ENCODE data around the gene ZMYND15. TPM values are rescaled to one million over a fixed set of nuclear protein-coding genes. Genes with fewer than 3 reads are reported as not detected.
A peak's percentile ranks its signal among the peaks of the same experiment; 100 is the strongest.
"Not testable (repeated sequence)": the region's sequence is repeated elsewhere in the genome, so short reads cannot be mapped to it uniquely, and the experiment has no call there.

ZMYND15 gene
- total RNA-seq, 2 donors from 2014 or later: 0.31 TPM; not detected in 1

DNA sequence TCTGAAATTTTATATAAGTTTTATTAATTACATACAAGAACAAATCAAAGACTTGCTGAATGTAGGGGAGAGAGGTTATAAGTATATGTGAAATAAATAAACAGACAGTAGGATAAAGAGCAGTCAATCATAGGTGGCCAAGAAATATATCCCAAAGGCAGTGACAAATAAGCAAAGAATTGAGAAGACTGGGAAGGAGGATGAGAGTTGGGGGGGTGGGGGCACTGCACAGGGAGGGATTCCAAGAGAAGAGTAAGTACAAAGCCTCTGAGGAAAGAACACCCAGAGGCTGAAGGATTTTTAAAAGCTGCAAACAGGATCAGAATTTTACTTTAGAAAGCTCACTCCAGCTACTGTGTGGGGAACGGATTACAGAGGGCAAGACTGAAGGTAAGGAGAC, 38.5 kb upstream of the ZMYND15 start:
- H3K4me3 ChIP-seq: no peak overlapping the region
- no peak overlapping the region for H3K27ac ChIP-seq
- no peaks in the 10 kb centered on the region for H3K9me3 ChIP-seq
- no peaks in the 10 kb centered on the region for H3K36me3 ChIP-seq
- TF ChIP-seq, protein P1, sequence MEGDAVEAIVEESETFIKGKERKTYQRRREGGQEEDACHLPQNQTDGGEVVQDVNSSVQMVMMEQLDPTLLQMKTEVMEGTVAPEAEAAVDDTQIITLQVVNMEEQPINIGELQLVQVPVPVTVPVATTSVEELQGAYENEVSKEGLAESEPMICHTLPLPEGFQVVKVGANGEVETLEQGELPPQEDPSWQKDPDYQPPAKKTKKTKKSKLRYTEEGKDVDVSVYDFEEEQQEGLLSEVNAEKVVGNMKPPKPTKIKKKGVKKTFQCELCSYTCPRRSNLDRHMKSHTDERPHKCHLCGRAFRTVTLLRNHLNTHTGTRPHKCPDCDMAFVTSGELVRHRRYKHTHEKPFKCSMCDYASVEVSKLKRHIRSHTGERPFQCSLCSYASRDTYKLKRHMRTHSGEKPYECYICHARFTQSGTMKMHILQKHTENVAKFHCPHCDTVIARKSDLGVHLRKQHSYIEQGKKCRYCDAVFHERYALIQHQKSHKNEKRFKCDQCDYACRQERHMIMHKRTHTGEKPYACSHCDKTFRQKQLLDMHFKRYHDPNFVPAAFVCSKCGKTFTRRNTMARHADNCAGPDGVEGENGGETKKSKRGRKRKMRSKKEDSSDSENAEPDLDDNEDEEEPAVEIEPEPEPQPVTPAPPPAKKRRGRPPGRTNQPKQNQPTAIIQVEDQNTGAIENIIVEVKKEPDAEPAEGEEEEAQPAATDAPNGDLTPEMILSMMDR (IDR thresholded peaks at IDR 0.05): no peak
- no peak for DNase-seq (ENCODE audit: low spot score)
- H3K4me1 ChIP-seq: peaks cover 0 to 11% of the 10 kb centered on the region in 2 donors
- H3K27me3 ChIP-seq: no peaks in the 10 kb centered on the region

DNA sequence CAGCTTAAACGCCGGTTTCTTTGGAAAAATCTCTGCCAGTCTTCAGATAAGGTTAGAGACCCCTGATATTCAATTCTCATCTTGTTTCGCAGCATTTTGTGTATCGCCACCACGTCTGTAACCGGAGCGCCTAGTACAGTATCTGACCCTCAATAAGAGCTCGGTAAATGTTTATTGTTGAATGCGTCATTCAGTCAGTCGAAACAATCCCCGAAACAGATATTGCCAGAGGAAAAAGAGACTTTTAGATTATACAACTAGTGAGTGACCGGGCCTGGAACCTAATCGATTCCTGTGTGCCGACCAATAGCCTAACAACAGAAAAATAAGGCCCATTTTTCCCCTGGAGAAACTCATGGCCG, 36.3 kb upstream of the ZMYND15 start:
- Histone ChIP-seq H3K4me1 (peaks cover 0 to 11% of the 10 kb centered on the region in 2 donors), H3K36me3 (no peaks in the 10 kb centered on the region), H3K27me3 (no peaks in the 10 kb centered on the region), H3K27ac (peak overlapping the region; percentile 81 to 83), H3K9me3 (no peaks in the 10 kb centered on the region), H3K4me3 (peak overlapping the region; percentile 90 to 96)
- TF ChIP-seq, protein P1 (IDR thresholded peaks at IDR 0.05): no peak
- no peak for DNase-seq (ENCODE audit: low spot score)

DNA sequence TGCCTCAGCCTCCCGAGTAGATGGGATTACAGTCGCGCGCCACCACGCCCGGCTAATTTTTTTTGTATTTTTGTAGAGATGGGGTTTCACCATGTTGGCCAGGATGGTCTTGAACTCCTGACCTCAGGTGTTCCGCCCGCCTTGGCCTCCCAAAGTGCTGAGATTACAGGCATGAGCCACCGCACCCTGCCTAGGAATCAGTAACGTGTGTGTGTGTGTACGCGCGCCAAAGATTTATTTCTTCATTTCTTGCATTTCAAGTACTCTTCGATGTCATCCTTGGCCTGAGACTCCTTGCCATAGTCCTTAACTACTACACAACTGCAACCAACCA, 35.1 kb upstream of the ZMYND15 start:
- H3K27me3 ChIP-seq; DNase-seq (ENCODE audit: low spot score); H3K9me3 ChIP-seq; H3K36me3 ChIP-seq: not testable (repeated sequence)
- Histone ChIP-seq H3K4me1 (peaks cover 0 to 11% of the 10 kb centered on the region in 2 donors), H3K4me3 (peak overlapping the region; percentile 90 to 96), H3K27ac (peak overlapping the region; percentile 81 to 83)

DNA sequence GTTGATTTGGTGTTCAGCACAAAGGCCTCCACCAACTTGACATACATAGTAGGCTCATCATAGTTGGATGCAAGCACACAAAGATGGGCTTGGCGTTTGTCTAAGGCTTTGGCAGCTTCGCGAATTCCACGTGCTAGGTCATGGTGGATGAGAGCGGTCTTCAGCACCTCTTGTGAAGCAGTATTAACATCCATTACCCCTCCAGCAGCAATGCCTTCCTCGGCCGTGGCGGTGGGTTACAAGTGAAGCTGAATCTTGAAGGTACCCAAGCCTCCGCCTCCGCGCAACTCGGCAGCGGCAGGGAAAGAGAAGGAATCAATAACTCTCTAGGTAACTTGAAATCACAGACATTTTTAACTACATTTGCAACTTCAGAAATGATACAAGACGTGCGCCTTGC, 34.6 kb upstream of the ZMYND15 start:
- TF ChIP-seq, protein P1 (IDR thresholded peaks at IDR 0.05): no peak
- peaks cover 0 to 11% of the 10 kb centered on the region in 2 donors for H3K4me1 ChIP-seq
- no peaks in the 10 kb centered on the region for H3K36me3 ChIP-seq
- no peaks in the 10 kb centered on the region for H3K27me3 ChIP-seq
- no peak for DNase-seq (ENCODE audit: low spot score)
- H3K9me3 ChIP-seq: no peaks in the 10 kb centered on the region
- H3K27ac ChIP-seq: no peak overlapping the region
- no peak overlapping the region for H3K4me3 ChIP-seq

DNA sequence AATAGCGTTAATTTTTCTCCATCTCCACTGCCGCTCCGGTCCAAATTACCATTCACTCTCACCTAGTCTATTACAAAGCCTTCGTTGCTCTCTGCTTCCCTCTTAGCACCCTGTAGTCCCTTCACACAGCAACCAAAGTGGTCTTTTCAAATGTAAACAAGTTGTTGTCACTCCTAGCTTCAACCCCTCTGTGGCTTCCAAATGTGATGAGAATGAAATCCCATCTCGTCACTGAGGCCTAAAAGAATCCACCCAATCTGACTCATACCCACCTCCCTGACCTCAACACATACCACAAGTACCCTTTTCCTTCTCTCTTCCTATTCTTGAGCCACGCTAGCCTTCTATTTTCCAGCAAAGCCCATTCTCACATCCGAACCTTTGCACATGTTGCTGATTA, 33.5 kb upstream of the ZMYND15 start:
- peaks cover 0 to 17% of the 10 kb centered on the region in 2 donors for H3K4me1 ChIP-seq
- H3K4me3 ChIP-seq: no peak overlapping the region

DNA sequence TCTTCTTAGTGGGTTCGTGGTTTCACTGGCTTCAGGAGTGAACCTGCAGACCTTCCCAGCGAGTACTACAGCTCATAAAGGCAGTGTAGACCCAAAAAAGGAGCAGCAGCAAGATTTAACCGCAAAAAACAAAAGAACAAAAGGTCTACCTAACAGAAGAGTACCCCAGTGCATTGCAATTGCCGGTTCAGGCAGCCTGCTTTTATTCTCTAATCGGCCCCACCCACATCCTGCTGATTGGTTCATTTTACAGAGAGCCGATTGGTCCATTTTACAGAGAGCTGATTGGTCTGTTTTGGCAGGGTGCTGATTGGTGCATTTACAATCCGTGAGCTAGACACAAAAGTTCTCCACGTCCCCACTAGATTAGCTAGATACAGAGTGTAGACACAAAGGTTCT, 31.2 kb upstream of the ZMYND15 start:
- H3K4me1 ChIP-seq: peaks cover 0 to 12% of the 10 kb centered on the region in 2 donors

More for the DNA sequence above, 33.5 kb upstream of the ZMYND15 start:
- H3K27me3 ChIP-seq: no peaks in the 10 kb centered on the region
- no peaks in the 10 kb centered on the region for H3K36me3 ChIP-seq
- TF ChIP-seq, protein P1 (IDR thresholded peaks at IDR 0.05): no peak
- DNase-seq (ENCODE audit: low spot score): no peak
- H3K27ac ChIP-seq: no peak overlapping the region
- H3K9me3 ChIP-seq: no peaks in the 10 kb centered on the region

More for the DNA sequence above, 31.2 kb upstream of the ZMYND15 start:
- Histone ChIP-seq H3K36me3 (no peaks in the 10 kb centered on the region), H3K27me3 (no peaks in the 10 kb centered on the region), H3K9me3 (no peaks in the 10 kb centered on the region), H3K4me3 (no peak overlapping the region), H3K27ac (no peak overlapping the region)
- TF ChIP-seq, protein P1 (IDR thresholded peaks at IDR 0.05): no peak
- DNase-seq (ENCODE audit: low spot score): no peak

All from right atrium auricular region (tissue), 2 donors.